Measurements from ENCODE around the gene SNAPC4.
"Not testable (repeated sequence)": the region's sequence is repeated elsewhere in the genome, so short reads cannot be mapped to it uniquely, and the experiment has no call there.

SNAPC4 gene

GRCh38 chr9:136358016-136358415 is 42.0 kb downstream of the SNAPC4 start:
- no peak for DNase-seq (ENCODE audit: low spot score)
- no peak for FAIRE-seq

DNA sequence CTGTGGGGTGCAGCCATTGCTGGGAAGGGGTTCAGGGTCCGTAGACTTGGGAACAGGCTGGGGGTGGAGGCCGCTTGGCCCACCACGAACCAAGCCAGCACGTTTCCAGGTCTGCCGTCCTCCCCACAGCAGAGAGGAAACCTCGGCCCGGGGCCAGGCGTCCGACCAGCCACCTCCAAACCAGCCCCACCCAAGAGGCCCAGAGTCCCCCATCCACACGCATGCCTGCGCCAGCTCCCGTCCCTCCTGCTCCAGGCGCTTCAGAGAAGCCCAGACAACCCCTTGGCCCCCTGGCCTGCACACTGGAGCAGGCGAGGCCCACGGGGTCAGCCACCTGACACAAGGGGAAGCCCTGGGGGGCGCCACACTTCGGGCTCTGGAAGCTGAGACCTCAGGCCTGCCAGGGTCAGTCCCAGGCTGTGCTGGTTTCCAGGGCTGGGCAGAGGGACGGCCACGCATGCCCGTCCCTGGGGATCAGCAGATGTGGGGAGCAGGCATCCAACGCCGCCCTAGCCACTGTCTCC is 42.7 kb downstream of the SNAPC4 start:
- DNase-seq (ENCODE audit: low spot score), result no peak
- FAIRE-seq, result no peak

DNA sequence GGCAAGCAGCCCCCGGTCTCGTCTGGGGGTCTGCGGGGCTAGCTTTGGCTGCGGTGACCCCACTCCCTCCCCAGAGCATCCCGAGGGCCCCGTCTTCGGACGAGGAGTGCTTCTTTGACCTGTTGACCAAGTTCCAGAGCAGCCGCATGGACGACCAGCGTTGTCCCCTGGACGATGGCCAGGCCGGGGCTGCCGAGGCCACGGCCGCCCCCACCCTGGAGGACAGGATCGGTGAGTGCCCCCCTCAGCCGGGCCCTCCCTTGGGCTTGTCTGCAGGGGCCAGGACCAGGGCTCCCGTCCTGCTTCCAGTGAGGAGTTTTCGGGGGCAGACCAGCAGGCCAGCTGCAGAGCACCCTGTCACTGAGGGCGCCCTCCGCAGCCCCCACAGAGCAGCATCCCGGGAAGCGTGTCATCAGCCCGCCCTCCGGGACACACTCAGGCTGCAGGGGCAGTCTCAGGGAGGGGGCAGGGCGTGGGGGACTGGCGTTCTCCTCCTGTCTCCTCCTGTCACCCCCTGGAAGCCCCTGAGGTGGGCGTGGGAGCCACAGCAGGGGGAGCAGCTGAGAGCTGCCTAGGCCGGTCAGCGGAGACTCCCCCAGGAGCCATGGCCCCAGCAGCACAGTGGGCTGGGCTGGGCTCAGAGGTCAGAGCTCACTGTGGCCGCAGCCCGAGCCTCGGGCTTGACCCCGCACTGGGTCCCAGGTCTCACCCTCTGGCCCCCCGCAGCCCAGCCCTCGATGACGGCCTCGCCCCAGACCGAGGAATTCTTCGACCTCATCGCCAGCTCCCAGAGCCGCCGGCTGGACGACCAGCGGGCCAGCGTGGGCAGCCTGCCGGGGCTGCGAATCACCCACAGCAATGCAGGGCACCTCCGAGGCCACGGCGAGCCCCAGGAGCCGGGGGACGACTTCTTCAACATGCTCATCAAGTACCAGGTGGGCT is 44.1 kb downstream of the SNAPC4 start:
- DNase-seq (ENCODE audit: low spot score) (no peak), FAIRE-seq (no peak)

DNA sequence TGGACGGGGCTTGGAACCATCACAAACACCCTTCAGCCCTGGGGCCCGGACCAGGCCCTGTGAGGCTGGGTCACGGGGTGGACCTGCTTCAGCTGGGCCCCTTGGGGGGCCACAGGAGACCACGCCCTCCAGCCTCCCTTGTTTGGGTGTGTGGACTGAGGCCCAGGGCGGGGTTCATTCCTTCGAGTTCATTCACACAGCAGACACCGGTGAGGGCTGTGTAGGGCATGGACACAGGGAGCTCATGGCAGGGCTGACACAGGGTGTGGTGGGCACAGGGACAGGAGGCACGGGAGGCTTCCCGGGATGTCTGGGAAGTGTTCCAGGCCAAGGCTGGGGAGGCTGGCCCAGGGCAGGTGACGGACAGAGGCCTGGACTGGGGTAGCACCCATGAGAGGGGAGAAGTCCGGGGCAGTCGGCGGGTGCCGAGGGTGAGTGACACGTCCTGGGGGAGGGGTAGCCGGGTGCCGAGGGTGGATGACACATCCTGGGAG is 45.3 kb downstream of the SNAPC4 start:
- peak; percentile 32 for DNase-seq (ENCODE audit: low spot score)
- FAIRE-seq, result peak; percentile 53

GRCh38 chr9:136353757-136354488 is 46.0 kb downstream of the SNAPC4 start:
- no peak for FAIRE-seq
- no peak for DNase-seq (ENCODE audit: low spot score)

- FAIRE-seq (no peak), DNase-seq (ENCODE audit: low spot score) (no peak)
Observed at GRCh38 chr9:136353088-136353487, 46.9 kb downstream of the SNAPC4 start.

- DNase-seq (ENCODE audit: low spot score) (no peak), FAIRE-seq (no peak)
Observed at GRCh38 chr9:136352682-136353081, 47.3 kb downstream of the SNAPC4 start.

GRCh38 chr9:136351868-136352267 is 48.1 kb downstream of the SNAPC4 start:
- not testable (repeated sequence) for DNase-seq (ENCODE audit: low spot score); FAIRE-seq

- DNase-seq (ENCODE audit: low spot score), result no peak
- FAIRE-seq, result no peak
Observed at GRCh38 chr9:136351252-136351800, 48.6 kb downstream of the SNAPC4 start.

All from urothelium cell line (cell line).